Tibial artery (tissue), 4 donors: ENCODE measurements around the gene KIRREL3.

Experiments used
- DNase-seq, 2 donors: peaks; one replicate each; pipeline ENCODE4 v3.0.0-alpha.2; 2019
- H3K27ac ChIP-seq, 2 donors: fragments of 200-600 bp; sonication (generic) in 1 of 2; 1 replicate in 1 of 2; 2 replicates in 1 of 2; pipeline ENCODE4 v1.5.1; 2018 to 2019; ENCODE audit warnings: mild to moderate bottlenecking in 1 of 2
- H3K27me3 ChIP-seq, 2 donors: fragments of 200-600 bp; sonication (generic) in 1 of 2; one replicate each; pipeline versions ENCODE4 v1.5.1 to v1.6.0; 2016 to 2019
- H3K36me3 ChIP-seq, 3 donors: fragments of 200-600 bp; sonication (generic) in 2 of 3; one replicate each; pipeline ENCODE4 v1.5.1; 2016 to 2019; ENCODE audit warnings: mild to moderate bottlenecking in 2 of 3
- H3K4me1 ChIP-seq, 4 donors: fragments of 200-600 bp; sonication (generic) in 2 of 4; 1 replicate in 3 of 4; 2 replicates in 1 of 4; pipeline ENCODE4 v1.5.1; 2016 to 2019
- H3K4me3 ChIP-seq, 2 donors: fragments of 200-600 bp; sonication (generic) in 1 of 2; 1 replicate in 1 of 2; 2 replicates in 1 of 2; pipeline ENCODE4 v1.5.1; 2018 to 2019; ENCODE audit warnings: mild to moderate bottlenecking in 2 of 2
- H3K9me3 ChIP-seq, 3 donors: fragments of 200-600 bp; sonication (generic) in 1 of 3; one replicate each; pipeline ENCODE4 v1.5.1; 2016 to 2019
- intact Hi-C: fragments of 100-400 bp; cut with DNase I; formaldehyde crosslinking; loops from one replicate; pipeline ENCODE4 v1.15.0; 2023; ENCODE audit warnings: low total_unique reads
- TF ChIP-seq, protein P1 (sequence below), 2 experiments: fragments of 200-600 bp in 1 of 2; fragments of 450-650 bp in 1 of 2; IDR thresholded peaks; one replicate each; pipeline ENCODE4 v1.5.1; 2017 to 2019; ENCODE audit warnings: antibody characterized with exemption in 2 of 2, mild to moderate bottlenecking in 1 of 2, moderate library complexity in 1 of 2

Gene KIRREL3

DNA sequence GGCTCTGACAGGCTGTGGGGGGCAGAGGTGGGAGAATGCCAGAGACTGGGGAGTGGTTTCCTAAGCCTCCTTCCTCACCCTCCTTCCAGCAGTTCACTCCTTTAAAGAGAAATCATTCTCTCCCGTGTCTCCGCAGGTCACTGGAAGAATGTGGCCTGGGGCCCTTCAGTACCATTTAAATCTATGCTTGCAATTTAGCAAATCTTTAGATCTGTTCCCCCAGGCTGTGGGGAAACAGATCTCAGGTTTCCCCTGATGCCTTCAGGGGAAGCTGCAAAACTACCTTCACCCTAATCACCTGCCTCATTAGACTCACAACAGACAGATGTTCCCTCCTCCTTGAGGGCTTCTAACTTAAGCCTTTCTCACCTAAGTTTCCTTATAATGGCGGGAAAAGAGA lies 55.3 kb downstream of the KIRREL3 start:
- Histone ChIP-seq H3K27ac (no peak overlapping the region), H3K27me3 (no peaks in the 10 kb centered on the region), H3K9me3 (no peaks in the 10 kb centered on the region), H3K36me3 (no peaks in the 10 kb centered on the region), H3K4me1 (no peaks in the 10 kb centered on the region), H3K4me3 (no peak overlapping the region)
- intact Hi-C loops = no loop called here
- DNase-seq = no peak
- TF ChIP-seq, protein P1, sequence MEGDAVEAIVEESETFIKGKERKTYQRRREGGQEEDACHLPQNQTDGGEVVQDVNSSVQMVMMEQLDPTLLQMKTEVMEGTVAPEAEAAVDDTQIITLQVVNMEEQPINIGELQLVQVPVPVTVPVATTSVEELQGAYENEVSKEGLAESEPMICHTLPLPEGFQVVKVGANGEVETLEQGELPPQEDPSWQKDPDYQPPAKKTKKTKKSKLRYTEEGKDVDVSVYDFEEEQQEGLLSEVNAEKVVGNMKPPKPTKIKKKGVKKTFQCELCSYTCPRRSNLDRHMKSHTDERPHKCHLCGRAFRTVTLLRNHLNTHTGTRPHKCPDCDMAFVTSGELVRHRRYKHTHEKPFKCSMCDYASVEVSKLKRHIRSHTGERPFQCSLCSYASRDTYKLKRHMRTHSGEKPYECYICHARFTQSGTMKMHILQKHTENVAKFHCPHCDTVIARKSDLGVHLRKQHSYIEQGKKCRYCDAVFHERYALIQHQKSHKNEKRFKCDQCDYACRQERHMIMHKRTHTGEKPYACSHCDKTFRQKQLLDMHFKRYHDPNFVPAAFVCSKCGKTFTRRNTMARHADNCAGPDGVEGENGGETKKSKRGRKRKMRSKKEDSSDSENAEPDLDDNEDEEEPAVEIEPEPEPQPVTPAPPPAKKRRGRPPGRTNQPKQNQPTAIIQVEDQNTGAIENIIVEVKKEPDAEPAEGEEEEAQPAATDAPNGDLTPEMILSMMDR (IDR thresholded peaks at IDR 0.05) = no peak

DNA sequence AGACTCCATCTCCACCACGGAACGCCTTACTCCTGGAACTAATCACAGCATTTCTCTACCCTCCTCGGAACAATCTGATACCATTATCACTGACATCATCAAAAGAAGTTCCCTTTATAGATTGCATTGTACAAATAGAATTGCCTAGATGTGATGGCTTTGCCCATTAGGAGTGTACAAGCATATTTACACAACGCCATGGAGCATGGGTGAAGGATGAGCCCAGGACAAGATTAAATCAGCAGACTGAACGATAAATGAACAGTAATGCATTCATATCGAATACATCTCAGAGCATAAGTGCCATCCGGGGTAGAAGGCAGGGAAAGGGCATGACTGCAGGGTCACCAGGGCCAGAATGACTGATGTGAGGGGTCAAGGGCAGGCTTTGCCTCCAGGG lies 57.3 kb downstream of the KIRREL3 start:
- Histone ChIP-seq H3K27ac (no peak overlapping the region), H3K27me3 (no peaks in the 10 kb centered on the region), H3K4me1 (no peaks in the 10 kb centered on the region), H3K36me3 (no peaks in the 10 kb centered on the region), H3K4me3 (no peak overlapping the region), H3K9me3 (no peaks in the 10 kb centered on the region)
- intact Hi-C loops = no loop called here
- TF ChIP-seq, protein P1 (IDR thresholded peaks at IDR 0.05) = no peak
- no peak for DNase-seq

DNA sequence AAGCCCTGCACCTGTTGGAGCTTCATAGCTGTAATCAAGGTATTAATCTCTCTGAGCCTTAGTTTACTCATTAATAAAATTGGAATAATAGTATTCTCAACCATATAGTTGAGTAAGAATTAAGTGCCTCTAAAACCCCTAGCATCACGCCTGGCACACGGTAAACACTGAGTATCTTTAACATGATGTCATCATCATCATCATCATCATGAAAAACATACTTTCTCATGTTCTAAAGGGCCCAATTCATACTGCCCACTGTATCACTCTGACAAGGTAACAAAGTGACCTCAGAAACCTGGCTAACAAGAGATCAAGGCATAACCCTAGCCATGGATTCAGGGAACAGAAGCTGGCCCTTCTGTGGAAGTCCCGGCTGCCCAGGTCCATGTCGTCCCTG lies 58.4 kb downstream of the KIRREL3 start:
- no peak for DNase-seq
- Histone ChIP-seq H3K4me3 (no peak overlapping the region), H3K4me1 (no peaks in the 10 kb centered on the region), H3K36me3 (no peaks in the 10 kb centered on the region), H3K27me3 (no peaks in the 10 kb centered on the region), H3K27ac (no peak overlapping the region), H3K9me3 (no peaks in the 10 kb centered on the region)
- intact Hi-C loops = no loop called here
- TF ChIP-seq, protein P1 (IDR thresholded peaks at IDR 0.05) = no peak

DNA sequence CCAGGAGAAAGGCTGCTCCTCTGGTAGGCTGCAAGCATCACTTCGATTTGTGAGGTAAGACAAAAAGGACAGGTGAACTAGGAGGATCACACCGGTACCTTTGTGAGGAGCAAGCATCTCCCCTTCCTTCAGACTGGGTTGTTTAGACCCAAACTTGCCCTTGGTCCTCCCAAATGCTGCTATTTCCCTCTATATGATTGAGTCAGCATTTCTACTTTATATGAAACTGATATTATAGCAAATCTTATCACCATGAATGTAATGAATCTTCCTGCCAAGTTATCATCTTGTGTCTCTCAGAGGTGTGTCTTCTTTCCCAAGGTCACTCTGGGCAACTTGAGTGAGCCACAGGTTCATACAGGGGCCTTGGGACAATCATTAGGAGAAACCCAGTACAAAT lies 61.0 kb downstream of the KIRREL3 start:
- intact Hi-C loops = no loop called here
- no peaks in the 10 kb centered on the region for H3K27me3 ChIP-seq

DNA sequence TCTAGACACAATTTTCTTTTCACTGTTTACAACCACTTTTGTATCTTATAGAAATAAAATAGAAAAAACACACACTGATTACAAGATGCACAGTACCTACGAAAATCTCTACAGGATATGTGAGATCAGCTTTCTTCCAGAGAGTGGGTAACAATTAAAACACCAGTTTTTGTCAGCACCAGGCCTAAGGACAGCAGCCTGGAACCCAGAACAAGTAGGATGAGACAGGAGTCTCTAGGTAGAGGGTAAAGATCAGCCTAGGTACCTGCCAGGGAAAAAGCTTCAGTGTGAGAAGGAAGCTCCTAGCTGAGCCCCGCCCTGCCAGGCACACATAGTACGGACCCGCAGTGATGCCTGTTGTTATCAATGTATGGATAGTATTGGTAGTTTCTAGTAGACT lies 61.9 kb downstream of the KIRREL3 start:
- no peaks in the 10 kb centered on the region for H3K9me3 ChIP-seq
- TF ChIP-seq, protein P1 (IDR thresholded peaks at IDR 0.05) = no peak
- no peaks in the 10 kb centered on the region for H3K27me3 ChIP-seq
- DNase-seq = no peak
- no peak overlapping the region for H3K27ac ChIP-seq
- no peaks in the 10 kb centered on the region for H3K4me1 ChIP-seq
- H3K36me3 ChIP-seq = no peaks in the 10 kb centered on the region
- intact Hi-C loops = no loop called here
- no peak overlapping the region for H3K4me3 ChIP-seq

More for the DNA sequence above, 61.0 kb downstream of the KIRREL3 start:
- no peaks in the 10 kb centered on the region for H3K4me1 ChIP-seq
- no peaks in the 10 kb centered on the region for H3K36me3 ChIP-seq
- H3K4me3 ChIP-seq = no peak overlapping the region
- H3K27ac ChIP-seq = no peak overlapping the region
- TF ChIP-seq, protein P1 (IDR thresholded peaks at IDR 0.05) = no peak
- no peak for DNase-seq
- H3K9me3 ChIP-seq = no peaks in the 10 kb centered on the region
